ENCODE measurements around the gene KRTAP10-1.

The KRTAP10-1 gene

DNA sequence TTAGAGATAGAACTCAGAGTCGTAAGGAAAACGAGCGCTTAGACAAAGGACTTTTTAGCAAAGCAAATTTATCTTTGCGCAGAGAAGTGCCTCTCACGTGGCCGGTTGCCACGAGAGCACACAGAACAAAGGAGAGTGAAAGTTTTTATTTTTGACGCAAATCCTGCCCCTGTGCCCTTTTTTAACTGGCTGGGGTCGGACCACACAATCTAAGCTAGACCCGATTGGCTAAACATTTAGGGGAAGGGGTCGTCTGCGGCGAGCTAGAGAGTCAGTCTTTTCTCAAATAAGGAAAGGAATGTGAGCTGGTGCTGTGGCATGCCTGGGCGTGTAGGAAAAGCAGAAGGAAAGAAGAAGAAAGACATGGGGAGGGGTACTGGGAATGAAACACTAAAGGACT is 8.9 kb upstream of the KRTAP10-1 start:
- DNase-seq (ENCODE audit: low spot score): no peak

DNA sequence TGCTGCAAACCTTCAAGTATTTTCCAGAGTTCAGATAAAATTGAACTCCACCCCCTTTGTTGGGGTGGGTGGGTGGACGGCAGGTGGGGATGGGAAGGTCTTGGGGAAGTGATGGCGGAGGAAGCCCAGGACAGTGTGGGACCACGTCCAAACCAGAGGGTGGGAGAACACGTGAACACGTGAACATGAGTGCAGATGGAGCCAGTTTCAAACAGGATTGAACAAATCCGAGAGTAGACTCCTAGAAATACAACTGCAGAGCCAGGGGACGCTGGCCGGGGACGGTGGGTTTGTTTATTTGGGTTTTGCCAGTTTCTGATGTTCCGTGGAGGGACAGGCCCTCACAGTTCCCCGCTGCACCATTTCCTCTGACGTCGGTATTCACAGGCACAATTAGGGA is 8.4 kb upstream of the KRTAP10-1 start:
- DNase-seq (ENCODE audit: low spot score): no peak

DNA sequence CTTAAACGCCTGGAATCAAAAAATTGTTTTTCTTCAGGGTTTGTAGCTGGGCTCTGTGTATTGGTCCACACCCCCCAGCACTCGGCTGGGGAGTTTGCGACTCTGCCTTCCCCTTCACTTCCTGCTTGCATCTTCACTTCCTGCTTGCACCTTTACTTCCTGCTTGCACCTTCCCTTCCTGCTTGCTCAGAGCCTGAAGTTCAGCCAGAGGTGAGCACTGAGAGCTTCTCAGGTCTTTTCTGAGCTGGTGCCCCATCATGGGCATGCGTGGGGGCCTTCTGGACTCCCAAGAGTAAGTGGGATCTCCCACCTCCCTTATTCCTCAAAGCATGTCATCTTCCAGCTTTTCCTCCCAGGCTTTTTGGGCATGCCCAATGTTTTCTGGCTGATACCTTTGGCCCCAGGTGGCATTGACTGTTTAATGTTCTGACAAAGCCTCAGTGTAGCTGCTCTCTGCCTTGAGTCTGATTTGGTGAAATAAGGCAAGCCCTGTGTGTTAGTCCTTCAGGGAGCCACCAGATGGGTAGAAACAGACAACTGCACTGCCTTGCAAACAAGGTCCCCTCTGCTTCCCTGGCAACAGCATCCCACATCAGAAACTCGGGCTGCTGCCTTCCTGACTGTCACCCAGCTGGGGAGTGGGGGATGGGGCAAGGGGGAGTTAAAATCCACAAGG is 7.8 kb upstream of the KRTAP10-1 start:
- no peak for DNase-seq (ENCODE audit: low spot score)

DNA sequence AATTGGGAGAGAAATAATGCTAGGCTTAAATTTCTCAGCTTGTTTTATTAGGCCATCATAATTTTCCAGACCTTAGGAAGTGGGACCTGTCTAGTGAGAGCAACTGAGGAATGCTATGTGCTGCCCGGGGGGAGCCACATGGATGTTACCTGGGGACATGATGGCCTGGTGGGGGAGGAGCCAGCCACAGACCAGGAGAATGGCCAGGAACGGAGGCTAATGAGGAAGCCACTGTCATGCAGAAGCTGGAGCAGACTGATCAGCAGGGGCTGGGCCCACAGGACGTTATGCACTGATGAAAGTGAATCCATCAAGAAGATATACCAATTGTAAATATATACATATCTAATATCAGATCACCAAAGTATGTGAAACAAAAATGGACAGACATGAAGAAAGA is 4.6 kb upstream of the KRTAP10-1 start:
- no peak for DNase-seq (ENCODE audit: low spot score)

DNA sequence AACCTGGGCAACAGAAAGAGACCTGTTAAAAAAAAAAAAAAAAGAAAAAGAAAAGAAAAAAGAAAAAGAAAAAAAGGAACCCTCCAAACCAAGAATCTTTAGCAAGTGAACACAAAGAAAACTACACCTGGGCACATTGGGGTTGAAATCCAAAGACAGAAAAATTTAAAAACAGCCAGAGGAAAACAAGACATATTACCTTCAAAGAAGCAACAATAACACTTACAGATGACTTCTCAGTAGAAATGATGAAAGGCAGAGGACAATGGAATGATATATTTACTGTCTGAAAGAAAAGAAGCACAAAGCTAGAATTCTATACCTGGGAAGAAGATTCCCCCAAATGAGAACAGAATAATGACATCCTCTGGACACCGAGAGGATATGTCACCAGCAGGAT is 2.7 kb upstream of the KRTAP10-1 start:
- DNase-seq (ENCODE audit: low spot score): no peak

DNA sequence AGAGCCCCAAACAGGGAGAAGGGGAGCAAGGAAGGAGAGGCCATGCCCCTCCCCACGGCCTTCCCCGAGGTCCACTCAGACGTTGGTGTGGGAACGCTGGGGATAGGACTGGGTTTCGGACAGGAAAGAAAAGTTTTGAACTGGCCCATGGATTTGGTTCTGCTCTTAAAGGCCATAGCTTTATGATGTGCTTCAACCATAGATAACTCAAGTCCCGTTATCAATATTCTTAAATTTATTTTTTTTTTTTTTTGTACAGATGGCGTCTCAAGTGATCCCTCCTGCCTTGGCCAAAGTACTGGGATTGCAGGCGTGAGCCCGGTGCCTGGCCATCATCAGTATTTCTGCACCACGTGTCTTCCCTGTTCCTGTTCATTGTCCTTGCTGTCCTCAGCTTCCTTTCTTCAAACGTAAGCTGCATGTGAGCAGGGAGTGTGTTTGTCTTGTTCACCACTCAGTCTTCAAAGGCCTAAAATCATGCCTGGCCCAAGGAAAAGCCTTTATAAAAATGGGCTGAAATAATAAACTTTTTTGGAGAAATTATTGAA is 820 bp upstream of the KRTAP10-1 start:
- DNase-seq (ENCODE audit: low spot score): no peak

DNA sequence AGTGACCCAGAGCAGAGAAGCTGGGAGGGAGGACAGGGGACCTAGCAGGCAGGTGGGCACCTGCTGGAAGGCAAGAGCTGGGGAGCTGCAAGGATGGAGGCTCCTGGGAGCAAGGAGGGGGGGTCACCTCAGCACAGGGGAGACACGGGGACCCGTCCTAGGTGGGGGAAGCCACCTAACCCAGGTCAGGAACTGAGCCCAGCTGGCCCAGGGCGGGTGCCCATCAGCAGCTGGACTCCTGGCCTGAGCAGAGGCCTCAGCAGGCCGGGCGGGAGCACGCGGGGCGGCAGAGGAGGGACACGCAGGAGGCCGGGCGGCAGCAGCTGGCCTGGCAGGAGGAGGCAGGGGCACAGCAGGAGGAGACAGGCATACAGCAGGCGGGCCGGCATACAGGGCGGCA is 949 bp downstream of the KRTAP10-1 start:
- no peak for DNase-seq (ENCODE audit: low spot score)

DNA sequence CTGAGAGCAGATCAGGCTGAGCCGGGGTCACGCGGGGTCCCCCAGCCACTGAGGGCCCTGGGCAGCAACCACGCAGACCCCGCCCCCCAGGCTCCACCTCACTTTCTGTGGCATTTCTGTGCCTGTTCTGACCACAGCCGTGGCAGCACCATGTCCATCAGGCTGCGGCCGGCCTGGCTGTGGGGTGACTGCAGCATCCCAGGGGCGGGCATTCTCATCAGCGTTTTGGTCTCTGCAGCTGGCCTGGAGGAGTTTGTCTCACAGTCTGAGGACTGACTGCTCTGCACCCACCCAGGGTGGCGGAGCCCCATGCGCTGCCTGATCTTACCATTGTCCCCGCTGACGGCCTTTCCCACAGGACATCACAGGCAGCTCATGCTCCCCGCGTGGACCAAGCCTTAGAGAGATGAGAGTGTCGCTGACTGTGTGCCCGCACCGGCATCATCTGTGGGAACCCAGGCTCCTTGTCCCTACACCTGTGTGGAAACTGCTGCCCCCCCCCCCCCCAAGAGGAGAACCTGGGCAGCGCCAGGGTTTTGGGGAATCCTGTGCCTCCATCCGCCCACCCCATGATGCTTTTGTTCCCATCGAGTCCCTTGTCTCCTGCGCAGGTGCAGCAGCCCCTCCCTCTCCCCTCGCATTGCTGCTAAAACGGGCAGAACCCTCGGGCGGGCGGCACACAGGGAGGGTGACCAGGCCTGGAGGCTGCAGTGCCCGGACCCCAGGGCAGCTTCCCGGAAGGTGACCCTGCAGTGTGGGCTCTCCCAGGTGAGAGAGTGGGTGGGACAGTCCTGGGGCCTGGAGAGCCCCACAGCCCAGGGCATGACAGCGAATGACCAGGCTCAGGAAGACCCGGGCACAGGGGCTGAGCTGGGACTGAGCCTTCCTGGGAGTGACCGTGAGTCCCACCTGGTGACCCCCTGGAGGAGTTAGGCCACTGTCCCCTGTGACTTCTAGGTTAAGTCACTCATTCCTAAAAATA is 1.8 kb downstream of the KRTAP10-1 start:
- no peak for DNase-seq (ENCODE audit: low spot score)

DNA sequence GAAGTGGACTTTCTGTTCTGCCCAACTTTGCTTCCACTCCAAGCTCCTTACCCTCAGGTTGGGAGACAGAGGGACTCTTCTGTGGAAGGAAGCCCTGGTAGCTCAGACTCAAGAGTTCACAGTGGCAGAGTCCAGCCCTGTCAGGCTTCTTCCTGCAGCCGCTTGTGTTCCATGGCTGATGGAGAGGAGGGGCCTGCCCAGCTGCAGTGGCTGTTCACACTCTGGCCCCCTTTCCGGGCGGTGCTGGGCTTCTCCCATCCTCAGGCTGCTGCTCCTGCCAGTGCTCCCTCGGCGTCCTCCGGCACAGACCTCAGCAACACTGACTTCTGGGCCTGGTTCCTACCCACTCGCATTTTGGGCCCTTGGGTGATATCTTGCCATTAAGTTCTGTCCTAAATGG is 4.0 kb downstream of the KRTAP10-1 start:
- DNase-seq (ENCODE audit: low spot score): no peak

DNA sequence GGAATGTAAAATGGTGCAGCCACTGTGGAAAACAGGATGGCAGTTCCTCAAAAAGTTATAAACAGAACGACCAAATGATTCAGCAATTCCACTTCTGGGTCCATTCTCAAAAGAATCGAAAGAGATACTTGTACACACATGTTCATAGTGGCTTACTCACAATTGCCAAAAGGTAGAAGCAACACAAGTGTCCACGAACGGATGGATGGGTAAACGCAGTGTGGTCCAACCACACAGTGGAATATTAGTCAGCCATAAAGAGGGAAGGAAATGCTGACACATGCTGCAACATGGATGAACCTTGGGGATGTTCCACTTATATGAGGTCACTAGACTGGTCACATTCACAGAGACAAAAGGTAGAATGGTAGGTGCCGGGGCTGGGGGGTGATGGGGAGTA is 5.3 kb downstream of the KRTAP10-1 start:
- no peak for DNase-seq (ENCODE audit: low spot score)

DNA sequence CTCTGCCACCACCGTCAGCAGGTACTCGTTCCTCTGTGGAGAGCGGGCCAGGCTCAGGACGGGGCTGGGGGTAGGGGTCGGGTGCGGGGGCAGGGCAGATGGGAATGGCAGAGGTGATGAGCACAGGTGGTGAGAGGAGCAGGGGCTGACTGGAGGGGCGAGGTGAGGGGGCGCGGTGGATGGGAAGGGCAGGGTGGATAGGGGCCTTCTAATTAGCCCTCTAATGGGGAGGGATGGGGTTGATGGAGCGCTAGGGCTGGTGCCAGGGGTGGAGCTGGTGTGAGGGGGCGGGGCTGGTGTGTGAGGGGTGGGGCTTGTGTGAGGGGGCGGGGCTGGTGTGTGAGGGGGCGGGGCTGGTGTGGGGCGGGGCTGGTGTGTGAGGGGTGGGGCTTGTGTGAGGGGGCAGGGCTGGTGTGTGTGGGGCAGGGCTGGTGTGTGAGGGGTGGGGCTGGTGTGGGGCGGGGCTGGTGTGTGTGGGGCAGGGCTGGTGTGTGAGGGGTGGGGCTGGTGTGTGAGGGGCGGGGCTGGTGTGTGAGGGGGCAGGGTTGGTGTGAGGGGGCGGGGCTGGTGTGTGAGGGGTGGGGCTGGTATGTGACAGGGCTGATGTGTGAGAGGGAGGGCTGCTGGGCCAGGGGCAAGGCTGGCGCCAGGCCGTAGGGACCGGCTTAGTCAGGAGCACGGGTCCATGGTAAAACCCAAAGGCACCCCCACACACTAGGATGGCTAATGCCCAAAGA is 5.9 kb downstream of the KRTAP10-1 start:
- no peak for DNase-seq (ENCODE audit: low spot score)

DNA sequence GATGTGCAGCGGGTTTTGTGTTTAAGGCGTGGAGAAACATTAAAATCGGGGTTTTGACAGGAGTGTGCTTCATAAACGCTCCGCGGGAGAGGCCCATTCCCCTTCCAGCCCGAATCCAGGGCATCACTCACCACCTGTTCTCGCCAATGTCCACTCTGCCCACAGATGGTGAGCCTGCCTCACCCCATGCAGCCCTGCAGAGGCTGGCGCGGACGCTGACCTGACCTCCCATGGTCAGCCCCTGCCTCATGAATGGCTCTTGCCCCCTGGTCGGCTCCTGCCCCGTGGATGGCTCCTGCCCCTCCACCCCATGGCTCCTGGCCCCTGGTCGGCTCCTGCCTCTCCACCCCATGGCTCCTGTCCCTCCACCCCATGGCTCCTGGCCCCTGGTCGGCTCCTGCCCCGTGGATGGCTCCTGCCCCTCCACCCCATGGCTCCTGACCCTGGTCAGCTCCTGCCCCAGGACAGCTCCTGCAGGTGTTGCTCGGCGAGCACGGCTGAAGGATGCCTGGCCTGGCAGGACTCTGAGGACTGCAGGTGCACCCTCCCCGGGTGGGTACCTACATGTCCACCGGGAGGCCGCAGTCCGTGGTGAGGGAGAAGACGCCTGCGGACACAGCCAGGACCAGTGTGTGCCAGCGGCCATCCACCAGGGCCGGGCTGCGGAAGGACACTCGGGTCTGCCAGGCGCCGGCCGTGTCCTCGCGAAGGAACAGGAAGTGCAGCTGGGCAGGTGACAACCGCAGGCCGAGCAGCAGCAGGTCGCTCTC is 6.7 kb downstream of the KRTAP10-1 start:
- DNase-seq (ENCODE audit: low spot score): no peak

DNA sequence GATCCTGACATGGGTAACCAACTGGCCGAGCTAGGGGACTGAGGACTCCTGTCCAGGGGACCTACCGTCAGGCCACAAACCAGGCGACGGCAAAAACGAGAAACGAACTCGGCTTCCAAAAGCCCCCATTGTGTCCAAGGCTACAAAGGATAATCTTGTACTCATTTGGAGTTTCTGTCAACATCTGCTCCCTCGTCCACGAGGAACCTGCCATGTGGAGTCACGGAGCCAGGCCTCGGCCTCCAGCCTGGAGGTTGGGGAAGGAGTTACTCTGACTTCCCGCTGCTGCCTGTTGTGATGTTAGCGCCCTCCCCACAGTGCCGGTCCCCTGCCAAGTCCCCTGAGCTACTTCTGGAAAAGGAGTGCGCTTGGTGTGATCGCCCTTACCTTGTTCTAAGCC is 7.3 kb downstream of the KRTAP10-1 start:
- no peak for DNase-seq (ENCODE audit: low spot score)

DNA sequence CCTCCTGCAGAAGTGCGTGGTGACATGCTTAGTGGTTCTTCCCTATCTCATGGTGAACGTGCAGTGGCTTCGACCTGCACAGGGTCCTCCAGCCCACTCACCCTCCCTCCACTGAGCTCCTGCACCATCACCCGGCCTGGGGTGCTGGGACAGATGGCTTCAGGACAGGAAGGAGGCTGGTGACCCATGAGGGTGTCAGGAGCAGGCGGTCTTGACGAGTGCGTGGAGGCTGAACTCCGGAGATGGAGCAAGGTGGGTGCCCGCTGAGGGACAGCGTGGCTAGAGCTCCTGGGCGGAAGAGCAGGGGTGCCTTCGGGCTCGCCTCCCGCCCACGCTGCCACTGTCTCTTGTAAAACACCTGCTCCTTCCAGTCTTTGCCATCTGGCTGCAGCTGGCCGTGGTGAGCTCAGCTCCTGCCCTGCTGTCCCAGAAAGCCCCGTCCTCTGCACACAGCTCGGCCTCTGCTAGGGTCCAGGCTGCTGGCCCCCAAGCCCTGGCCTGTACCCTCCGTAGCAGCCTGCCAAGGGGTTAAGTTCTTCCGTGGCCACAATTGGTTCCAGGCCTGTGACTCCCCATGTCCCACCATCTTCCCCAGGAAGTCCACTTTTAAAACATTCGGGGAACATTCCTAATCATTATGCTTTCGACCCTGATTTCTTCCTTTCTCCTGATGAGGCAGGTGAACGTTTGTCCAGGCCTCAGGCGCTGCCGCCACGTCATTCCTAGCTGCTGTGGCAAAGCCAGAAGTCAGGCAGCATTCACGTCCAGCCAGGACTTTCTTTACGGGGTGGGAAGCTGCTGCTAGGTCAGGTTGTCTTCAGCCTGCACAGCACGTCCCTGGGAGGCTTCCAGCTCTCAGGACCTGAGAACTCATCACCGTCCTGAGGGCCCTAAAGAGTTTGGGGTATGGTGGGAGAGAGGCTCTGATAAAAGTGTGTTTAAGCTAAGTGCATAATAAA is 8.1 kb downstream of the KRTAP10-1 start:
- no peak for DNase-seq (ENCODE audit: low spot score)

DNA sequence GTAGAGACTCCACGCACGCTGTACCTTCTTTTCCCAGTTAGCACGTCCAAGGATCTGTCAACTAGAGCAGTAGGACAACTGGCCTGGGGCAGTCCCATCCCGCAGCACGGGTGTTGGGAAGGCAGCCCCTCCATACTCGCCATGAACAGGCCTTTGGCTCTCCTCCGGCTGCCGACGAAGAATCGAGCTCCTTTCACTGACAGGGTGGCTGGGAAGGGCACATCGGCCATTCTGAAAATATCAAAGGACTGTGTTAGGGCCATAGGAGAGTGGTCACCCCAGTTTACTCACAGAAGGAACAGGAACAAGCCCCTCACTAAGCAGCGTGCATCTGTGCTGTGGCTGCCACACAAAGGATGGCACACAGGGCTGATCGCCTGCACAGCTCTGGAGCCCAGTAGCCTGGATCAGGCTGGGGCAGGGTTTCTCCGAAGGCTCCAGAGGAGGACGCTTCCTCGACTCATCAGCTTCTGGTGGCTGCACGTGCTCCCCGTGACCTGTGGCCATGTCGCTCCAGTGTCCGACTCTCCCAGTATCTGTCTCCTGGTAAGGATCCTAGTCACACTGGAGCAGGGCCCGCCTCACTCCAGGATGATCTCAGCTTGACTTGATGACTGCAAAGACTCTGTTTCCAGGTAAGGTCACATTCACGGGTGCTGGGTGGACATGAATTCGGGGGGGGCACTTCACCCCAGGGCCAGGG is 8.9 kb downstream of the KRTAP10-1 start:
- no peak for DNase-seq (ENCODE audit: low spot score)

DNA sequence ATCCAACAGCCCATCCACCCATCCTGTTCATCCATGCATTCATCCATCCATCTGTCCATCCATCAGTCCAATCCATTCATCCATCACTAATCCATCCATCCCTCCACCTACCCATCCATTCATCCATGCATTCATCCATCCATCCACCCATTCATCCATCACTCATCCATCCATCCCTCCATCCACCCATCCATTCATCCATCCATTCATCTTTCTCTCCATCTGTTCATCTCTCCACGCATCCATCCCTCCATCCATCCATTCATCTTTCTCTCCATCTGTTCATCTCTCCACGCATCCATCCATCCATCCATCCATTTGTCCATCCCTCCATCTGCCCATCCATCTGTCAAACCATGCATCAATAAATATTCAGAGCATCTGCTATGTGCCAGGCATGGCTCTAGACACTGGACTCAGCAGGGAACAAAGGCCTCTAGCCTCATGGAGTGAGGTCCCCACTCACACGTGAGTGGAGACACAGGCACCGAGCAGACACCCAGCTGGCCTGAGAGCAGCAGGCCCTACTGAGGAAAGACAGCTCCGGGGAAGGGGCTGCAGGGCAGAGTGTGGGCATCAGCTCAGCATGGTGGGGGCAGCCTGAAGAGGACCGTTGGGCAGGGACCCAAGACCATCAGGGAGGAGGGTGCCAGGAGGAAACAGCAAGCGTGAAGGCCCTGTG is 9.6 kb downstream of the KRTAP10-1 start:
- DNase-seq (ENCODE audit: low spot score): no peak

DNA sequence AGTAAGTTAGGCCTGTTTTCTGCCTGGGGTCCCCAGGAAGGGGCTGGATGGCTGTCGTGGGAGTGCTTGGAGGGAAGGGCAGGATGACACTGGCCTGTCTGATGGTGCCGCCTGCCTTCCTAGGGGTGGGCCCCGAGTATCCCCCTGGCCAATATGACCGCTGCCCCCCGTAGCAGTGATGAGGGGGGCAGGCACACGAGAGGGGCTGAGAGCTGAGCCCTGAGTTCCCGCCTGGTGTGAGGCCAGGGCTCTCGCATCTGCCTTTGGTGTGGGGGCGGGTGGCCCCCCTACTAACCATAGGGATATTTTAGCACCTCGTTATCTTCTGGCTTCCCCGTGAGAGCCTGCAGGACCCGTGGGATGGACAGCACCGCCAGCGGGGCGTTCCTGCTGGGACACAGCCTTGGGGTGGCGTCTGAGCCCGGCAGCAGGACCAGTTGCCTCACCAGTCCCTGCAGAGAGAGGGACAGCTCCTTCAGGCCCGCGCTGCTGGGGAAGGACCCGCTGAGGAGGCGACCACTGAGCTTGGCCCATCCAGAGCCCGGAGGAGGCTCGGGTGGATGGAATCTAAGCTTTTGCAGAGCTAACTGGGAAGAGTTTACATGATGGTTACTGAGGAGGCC is 10.4 kb downstream of the KRTAP10-1 start:
- no peak for DNase-seq (ENCODE audit: low spot score)

DNA sequence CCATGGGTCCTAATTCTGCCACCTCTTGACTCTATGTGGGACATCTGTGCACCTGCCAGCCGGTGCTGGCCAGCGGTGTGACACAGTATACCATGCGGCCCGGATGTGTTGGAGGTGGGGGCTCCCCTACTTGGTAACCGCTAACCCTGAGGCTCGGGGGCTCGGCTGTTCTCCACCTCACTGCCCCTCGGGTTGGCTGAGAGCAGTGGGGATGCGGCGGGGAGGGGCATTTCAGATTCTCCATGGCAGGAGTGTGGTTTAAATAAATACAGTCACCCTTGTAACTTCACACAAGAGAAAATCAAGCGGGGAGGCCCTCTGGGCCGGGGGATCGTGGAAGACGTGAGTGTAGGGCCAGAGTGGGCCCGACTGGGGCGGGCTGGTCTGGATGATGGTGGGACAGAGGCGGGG is 11.0 kb downstream of the KRTAP10-1 start:
- no peak for DNase-seq (ENCODE audit: low spot score)

DNA sequence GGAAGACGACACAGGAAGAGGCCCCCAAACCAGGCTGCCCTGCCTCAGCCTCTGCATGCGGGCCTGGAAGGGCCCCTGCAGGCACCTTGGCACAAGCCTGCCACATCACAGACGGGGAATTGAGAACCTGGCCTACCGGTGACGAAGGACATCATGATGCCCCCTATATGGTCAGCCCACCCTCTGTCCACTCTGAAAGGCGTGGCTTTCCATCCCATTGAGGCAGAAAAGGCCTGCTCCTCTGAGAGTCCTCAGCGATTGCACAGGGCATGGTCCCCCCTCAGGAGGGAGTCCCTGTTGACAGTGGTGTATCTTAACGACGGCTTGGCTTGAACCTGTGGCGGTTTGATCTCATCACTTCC is 11.4 kb downstream of the KRTAP10-1 start:
- no peak for DNase-seq (ENCODE audit: low spot score)

Data from LoVo (cell line).